ENCODE results near the gene STAT6. TPM values are rescaled to one million over a fixed set of nuclear protein-coding genes. Genes with fewer than 3 reads are reported as not detected.
A peak's percentile ranks its signal among the peaks of the same experiment; 100 is the strongest.
"Not testable (repeated sequence)": the region's sequence is repeated elsewhere in the genome, so short reads cannot be mapped to it uniquely, and the experiment has no call there.

The STAT6 gene
- polyA plus RNA-seq, 1 donor (not counting 4 experiments of a cell fraction or from before 2014, with no cell fraction given) = 113 TPM

DNA sequence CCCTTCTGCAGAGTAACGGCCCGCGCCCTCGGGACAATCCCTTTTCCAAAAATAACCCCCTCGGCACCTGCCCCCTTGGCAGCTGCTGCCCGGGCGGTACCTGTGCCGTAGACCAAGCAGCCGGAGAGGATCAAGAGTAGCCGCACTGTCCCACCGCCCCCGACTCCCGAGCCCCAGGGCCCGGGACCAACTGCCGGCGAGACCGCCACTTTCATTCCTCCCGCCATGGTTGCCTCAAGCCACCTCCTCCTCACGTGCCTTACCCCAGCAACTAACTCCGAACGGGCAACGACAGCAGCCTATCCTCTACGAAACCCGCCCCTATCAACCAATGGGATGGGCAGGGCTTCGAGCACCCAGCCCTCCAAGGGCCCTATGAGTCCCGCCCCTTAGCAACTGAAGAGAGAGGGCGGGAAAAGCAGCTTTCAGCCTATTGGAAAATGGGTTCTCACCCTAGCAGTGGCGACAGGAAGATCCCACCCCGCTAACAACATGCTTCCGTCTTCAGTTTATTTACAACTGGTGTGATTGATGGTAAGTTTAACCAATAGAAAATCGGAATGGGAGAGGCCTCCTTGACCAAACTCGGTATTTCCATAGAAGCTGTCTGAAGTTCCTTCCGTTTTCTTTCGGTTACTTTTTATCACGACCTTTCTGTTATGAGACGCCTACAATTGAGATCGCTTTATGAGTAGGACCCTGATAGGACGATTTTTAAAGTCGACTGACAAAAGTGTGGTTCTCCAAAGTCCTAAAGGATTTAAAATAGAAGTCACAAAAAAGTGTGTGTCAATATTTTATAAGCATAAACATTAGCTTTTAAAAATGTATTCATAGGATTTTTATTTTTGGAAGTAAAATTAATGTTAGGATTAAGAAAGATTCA lies 32.4 kb downstream of the STAT6 start, which contains the start of gene NEMP1:
Gene NEMP1 (minus strand): TSS at position 273 of the 886 bp plus-strand sequence. CDS start 46 bp downstream, at position 227.
- Histone ChIP-seq H3K27ac (ENCODE audit: control insufficient read depth, insufficient read depth, low read length) (peak within 1 kb of the TSS; percentile 85), H3K4me1 (ENCODE audit: control insufficient read depth, extremely low read depth, insufficient read depth, low read length) (peaks cover 4% of the 10 kb centered on the region), H3K4me2 (ENCODE audit: control insufficient read depth, extremely low read depth, insufficient read depth, low read depth, low read length) (peak within 1 kb of the TSS; percentile 93), H3K9me1 (ENCODE audit: control insufficient read depth, extremely low read depth, insufficient read depth, low read length) (no peaks in the 10 kb centered on the region), H3K9ac (ENCODE audit: control insufficient read depth, extremely low read depth, insufficient read depth, low read length) (peak within 1 kb of the TSS; percentile 92), H3K79me2 (ENCODE audit: control insufficient read depth, insufficient read depth, low read length) (peaks cover 14% of the 10 kb centered on the region), H3K9me3 (ENCODE audit: control insufficient read depth, low read depth, low read length) (no peaks in the 10 kb centered on the region), H2AFZ (ENCODE audit: control insufficient read depth, low read length) (peak within 1 kb of the TSS; percentile 91), H3K36me3 (ENCODE audit: control insufficient read depth in 2 of 2, extremely low read depth in 1 of 2, insufficient read depth in 2 of 2, low read length in 2 of 2) (peaks cover 0 to 3% of the 10 kb centered on the region in 2 experiments), H3K4me3 (ENCODE audit: control insufficient read depth in 2 of 3, extremely low read depth in 1 of 3, insufficient read depth in 2 of 3, low read depth in 1 of 3, low read length in 3 of 3) (peak within 1 kb of the TSS; percentile 84 to 96 (median 96)), H3K27me3 (ENCODE audit: control insufficient read depth, extremely low read depth, insufficient read depth, low read length) (no peaks in the 10 kb centered on the region), H4K20me1 (ENCODE audit: control insufficient read depth, extremely low read depth, insufficient read depth, low read length) (no peaks in the 10 kb centered on the region)
- no peak for TF ChIP-seq EZH2 (IDR thresholded peaks at IDR 0.05; ENCODE audit: low read length)
- TF ChIP-seq, protein P1, sequence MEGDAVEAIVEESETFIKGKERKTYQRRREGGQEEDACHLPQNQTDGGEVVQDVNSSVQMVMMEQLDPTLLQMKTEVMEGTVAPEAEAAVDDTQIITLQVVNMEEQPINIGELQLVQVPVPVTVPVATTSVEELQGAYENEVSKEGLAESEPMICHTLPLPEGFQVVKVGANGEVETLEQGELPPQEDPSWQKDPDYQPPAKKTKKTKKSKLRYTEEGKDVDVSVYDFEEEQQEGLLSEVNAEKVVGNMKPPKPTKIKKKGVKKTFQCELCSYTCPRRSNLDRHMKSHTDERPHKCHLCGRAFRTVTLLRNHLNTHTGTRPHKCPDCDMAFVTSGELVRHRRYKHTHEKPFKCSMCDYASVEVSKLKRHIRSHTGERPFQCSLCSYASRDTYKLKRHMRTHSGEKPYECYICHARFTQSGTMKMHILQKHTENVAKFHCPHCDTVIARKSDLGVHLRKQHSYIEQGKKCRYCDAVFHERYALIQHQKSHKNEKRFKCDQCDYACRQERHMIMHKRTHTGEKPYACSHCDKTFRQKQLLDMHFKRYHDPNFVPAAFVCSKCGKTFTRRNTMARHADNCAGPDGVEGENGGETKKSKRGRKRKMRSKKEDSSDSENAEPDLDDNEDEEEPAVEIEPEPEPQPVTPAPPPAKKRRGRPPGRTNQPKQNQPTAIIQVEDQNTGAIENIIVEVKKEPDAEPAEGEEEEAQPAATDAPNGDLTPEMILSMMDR (optimal IDR thresholded peaks at IDR 0.05 in 1 of 3, IDR thresholded peaks at IDR 0.05 in 1 of 3, conservative IDR thresholded peaks at IDR 0.05 in 1 of 3; ENCODE audit: extremely low read depth in 1 of 3, insufficient read depth in 2 of 3, low read length in 3 of 3) = no peak
- FAIRE-seq (peak; percentile 90), DNase-seq (ENCODE audit: low read depth, low spot score) (peak; percentile 100)
- dilution Hi-C loops (cut with MboI; ENCODE audit: extremely low pct_ligation_motif_present, low sequenced_read_pairs) = no loop called here

DNA sequence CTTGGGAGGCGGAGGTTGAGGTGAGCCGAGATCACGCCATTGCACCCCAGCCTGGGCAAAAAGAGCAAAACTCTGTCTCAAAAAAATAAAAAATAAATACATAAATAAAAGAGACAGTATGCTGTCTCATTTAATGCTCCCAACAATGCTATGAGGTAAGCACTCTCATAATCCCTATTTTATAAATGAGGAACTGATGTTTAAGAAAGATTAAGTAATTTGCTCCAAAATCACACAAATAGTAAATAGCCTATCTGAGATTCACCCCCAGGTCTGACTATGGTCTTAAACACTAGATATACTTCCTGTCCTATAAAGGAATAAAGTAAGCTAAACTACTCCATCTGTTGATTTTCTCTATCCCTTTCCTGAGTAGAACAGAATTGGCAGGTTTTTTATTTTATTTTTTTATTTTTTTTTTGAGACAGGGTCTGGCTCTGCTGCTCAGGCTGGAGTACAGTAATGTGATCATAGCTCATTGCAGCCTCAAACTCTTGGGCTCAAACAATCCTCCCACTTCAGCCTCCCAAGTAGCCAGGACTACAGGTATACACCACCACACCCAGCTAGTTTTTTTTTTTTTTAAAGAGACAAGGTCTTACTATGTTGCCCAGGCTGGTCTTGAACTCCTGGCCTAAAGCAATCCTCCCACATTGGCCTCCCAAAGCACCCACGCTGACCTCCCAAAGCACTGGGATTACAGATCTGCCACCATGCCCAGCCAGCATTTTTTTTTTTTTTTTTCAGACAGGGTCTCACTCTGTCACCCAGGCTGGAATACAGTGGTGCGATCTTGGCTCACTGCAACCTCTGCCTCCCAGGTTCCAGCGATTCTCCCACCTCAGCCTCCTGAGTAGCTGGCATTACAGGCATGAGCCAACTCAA lies 37.4 kb downstream of the STAT6 start:
- dilution Hi-C loops (cut with MboI; ENCODE audit: extremely low pct_ligation_motif_present, low sequenced_read_pairs); H3K4me3 ChIP-seq (ENCODE audit: control insufficient read depth in 2 of 3, extremely low read depth in 1 of 3, insufficient read depth in 2 of 3, low read depth in 1 of 3, low read length in 3 of 3); FAIRE-seq; H3K9me3 ChIP-seq (ENCODE audit: control insufficient read depth, low read depth, low read length); H4K20me1 ChIP-seq (ENCODE audit: control insufficient read depth, extremely low read depth, insufficient read depth, low read length); DNase-seq (ENCODE audit: low read depth, low spot score); H3K27me3 ChIP-seq (ENCODE audit: control insufficient read depth, extremely low read depth, insufficient read depth, low read length); H3K9me1 ChIP-seq (ENCODE audit: control insufficient read depth, extremely low read depth, insufficient read depth, low read length); H3K4me1 ChIP-seq (ENCODE audit: control insufficient read depth, extremely low read depth, insufficient read depth, low read length); H2AFZ ChIP-seq (ENCODE audit: control insufficient read depth, low read length): not testable (repeated sequence)
- peaks cover 14% of the 10 kb centered on the region for H3K79me2 ChIP-seq (ENCODE audit: control insufficient read depth, insufficient read depth, low read length)
- H3K9ac ChIP-seq (ENCODE audit: control insufficient read depth, extremely low read depth, insufficient read depth, low read length) = peak overlapping the region; percentile 33
- H3K27ac ChIP-seq (ENCODE audit: control insufficient read depth, insufficient read depth, low read length) = peak overlapping the region; percentile 13
- peak overlapping the region; percentile 20 for H3K4me2 ChIP-seq (ENCODE audit: control insufficient read depth, extremely low read depth, insufficient read depth, low read depth, low read length)
- peaks cover 0 to 20% of the 10 kb centered on the region in 2 experiments for H3K36me3 ChIP-seq (ENCODE audit: control insufficient read depth in 2 of 2, extremely low read depth in 1 of 2, insufficient read depth in 2 of 2, low read length in 2 of 2)

Measured in keratinocyte (primary cell).